ENCODE results near the gene DDAH1. TPM values are rescaled to one million over a fixed set of nuclear protein-coding genes. Genes with fewer than 3 reads are reported as not detected.
A peak's percentile ranks its signal among the peaks of the same experiment; 100 is the strongest.

Gene DDAH1
- total and polyA plus RNA-seq, 9 donors, result 3.3 to 32.3 (median 11.7) TPM

DNA sequence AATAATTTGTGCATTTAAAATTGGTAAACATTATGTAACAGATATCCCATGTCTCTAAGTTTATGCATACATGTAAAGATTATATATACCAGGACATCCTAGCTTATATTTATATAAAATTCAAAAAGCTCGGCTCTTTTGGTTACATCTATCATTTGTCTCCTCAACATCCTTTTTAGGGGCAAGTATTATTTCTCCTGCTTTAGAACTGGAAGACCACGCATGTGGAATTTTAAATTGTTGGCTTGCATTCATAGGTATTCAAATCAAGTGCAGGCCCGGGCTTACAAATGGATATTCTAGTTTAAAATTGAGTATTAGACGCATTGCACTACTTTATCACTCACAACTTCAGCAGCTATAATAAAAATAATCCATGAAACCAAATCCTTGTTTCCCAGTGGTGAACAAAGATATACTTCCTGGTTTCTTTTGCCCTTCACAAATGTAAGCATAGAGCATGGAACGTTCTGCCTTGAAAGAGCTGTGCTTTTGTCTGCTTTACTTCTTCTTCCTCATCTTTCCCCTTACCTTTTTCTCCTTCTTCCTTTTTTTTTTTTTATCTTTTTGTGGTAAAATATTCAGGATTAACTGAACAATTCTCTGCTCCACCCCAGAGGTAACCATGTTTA is 57.1 kb downstream of the DDAH1 start:
- Histone ChIP-seq H3K27me3 (no peaks in the 10 kb centered on the region), H3K36me3 (no peaks in the 10 kb centered on the region), H3K27ac (no peak overlapping the region), H3K4me3 (no peak overlapping the region), H3K9me3 (no peaks in the 10 kb centered on the region), H3K4me1 (ENCODE audit: insufficient read depth) (peaks cover 3% of the 10 kb centered on the region)
- intact Hi-C loops (cut with DNase I), result no loop called here
- no peak for TF ChIP-seq CTCF (IDR thresholded peaks at IDR 0.05)
- no peak for TF ChIP-seq POLR2A (IDR thresholded peaks at IDR 0.05)
- TF ChIP-seq EP300 (IDR thresholded peaks at IDR 0.05), result no peak
- no peak for DNase-seq
- WGBS, 3 donors, result 64 to 75% (median 65%) methylated on average over 5 of the region's 5 CpGs

- WGBS, 3 donors, result 3 to 6% (median 4%) methylated on average over 3 of the region's 3 CpGs
- H3K9me3 ChIP-seq, result no peaks in the 10 kb centered on the region
- H3K4me3 ChIP-seq, result no peak overlapping the region
- no peak for TF ChIP-seq POLR2A (IDR thresholded peaks at IDR 0.05)
- no peak for TF ChIP-seq EP300 (IDR thresholded peaks at IDR 0.05)
- TF ChIP-seq CTCF (IDR thresholded peaks at IDR 0.05), result no peak
- H3K36me3 ChIP-seq, result no peaks in the 10 kb centered on the region
- H3K4me1 ChIP-seq (ENCODE audit: insufficient read depth), result peaks cover 3% of the 10 kb centered on the region
- no peak overlapping the region for H3K27ac ChIP-seq
- intact Hi-C loops (cut with DNase I), result no loop called here
- DNase-seq, result peak in 4 of 5 donors; percentile 26 to 63 (median 42)
- H3K27me3 ChIP-seq, result no peaks in the 10 kb centered on the region
Observed at GRCh38 chr1:85406887-85407533, 57.9 kb downstream of the DDAH1 start.

DNA sequence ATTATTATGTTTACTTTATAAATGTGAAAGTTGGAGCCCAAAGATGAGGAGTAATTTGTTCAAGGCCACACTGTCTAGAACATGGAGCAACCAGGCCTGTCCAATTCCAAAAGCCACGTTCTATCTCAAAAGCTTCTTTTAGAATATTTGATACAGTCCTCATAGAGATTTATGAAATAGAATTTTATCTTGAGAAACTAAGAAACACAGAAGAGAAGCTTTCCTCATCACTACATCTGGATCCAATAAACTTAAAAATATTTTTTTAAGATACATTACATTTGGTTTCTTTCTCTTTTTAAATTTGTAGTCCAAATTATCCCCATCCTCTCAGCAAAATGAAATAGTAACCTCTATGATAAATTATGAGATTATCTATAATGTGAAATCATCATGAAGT is 58.9 kb downstream of the DDAH1 start:
- Histone ChIP-seq H3K27me3 (no peaks in the 10 kb centered on the region), H3K27ac (no peak overlapping the region), H3K4me3 (no peak overlapping the region), H3K36me3 (no peaks in the 10 kb centered on the region), H3K4me1 (ENCODE audit: insufficient read depth) (peaks cover 3% of the 10 kb centered on the region), H3K9me3 (no peaks in the 10 kb centered on the region)
- intact Hi-C loops (cut with DNase I), result no loop called here
- TF ChIP-seq POLR2A (IDR thresholded peaks at IDR 0.05), result no peak
- DNase-seq, result no peak
- WGBS, 3 donors, result 14 to 24% (median 16%) methylated on average over 1 of the region's 1 CpG

DNA sequence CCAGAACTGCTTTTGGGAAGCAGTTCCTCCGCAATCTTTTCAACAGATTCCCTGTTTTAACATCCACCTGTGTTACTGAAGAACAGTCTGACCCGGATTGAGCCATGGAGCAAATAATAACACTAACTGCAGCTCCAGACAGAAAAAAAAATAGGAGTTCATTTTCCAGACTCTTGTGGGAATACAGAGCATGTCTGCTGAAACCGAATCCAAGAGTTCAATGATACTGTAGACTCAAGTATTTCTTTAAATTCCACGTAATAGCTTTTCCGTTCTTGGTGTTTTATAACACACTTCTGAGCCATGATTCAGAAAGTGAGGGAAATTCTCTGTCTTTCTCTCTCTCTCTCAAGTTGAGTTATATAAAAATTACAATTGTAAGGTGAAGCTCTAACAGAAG is 60.6 kb downstream of the DDAH1 start:
- Histone ChIP-seq H3K9me3 (no peaks in the 10 kb centered on the region), H3K27me3 (no peaks in the 10 kb centered on the region), H3K27ac (no peak overlapping the region), H3K4me1 (ENCODE audit: insufficient read depth) (peaks cover 4% of the 10 kb centered on the region), H3K36me3 (no peaks in the 10 kb centered on the region), H3K4me3 (no peak overlapping the region)
- intact Hi-C loops (cut with DNase I), result no loop called here
- 32 to 35% (median 33%) methylated on average over 5 of the region's 5 CpGs for WGBS, 3 donors
- TF ChIP-seq EP300 (IDR thresholded peaks at IDR 0.05), result no peak
- no peak for TF ChIP-seq CTCF (IDR thresholded peaks at IDR 0.05)
- TF ChIP-seq POLR2A (IDR thresholded peaks at IDR 0.05), result no peak
- no peak for DNase-seq

GRCh38 chr1:85398391-85399064 is 66.4 kb downstream of the DDAH1 start:
- H3K27ac ChIP-seq, result no peak overlapping the region
- WGBS, 3 donors, result 77 to 94% (median 90%) methylated on average over 6 of the region's 6 CpGs
- TF ChIP-seq EP300 (IDR thresholded peaks at IDR 0.05) (no peak), POLR2A (IDR thresholded peaks at IDR 0.05) (no peak), CTCF (IDR thresholded peaks at IDR 0.05) (no peak)
- no peak overlapping the region for H3K4me3 ChIP-seq
- no peak for DNase-seq
- no peaks in the 10 kb centered on the region for H3K27me3 ChIP-seq
- no peaks in the 10 kb centered on the region for H3K9me3 ChIP-seq
- no peaks in the 10 kb centered on the region for H3K36me3 ChIP-seq
- intact Hi-C loops (cut with DNase I), result no loop called here
- peaks cover 9% of the 10 kb centered on the region for H3K4me1 ChIP-seq (ENCODE audit: insufficient read depth)

Measured in ovary (tissue), 9 donors.